CD4-positive, alpha-beta T cell (primary cell): ENCODE data around the gene MKLN1. TPM values are rescaled to one million over a fixed set of nuclear protein-coding genes. Genes with fewer than 3 reads are reported as not detected.

ENCODE experiments used
- ATAC-seq: fragments of 200-7000 bp; cut with Tn5 transposase; one replicate; pipeline ENCODE4 v1.10.0; 2022; ENCODE audit warnings: mild to moderate bottlenecking; ENCODE audit not compliant: poor library complexity
- CTCF ChIA-PET: fragments of 350-600 bp; sonication (Branson Sonifier 250); formaldehyde crosslinking; loops from one replicate; lab custom pipeline; 2021; ENCODE audit warnings: antibody characterized with exemption, inconsistent platforms; lab: Charles Lee
- POLR2A ChIA-PET: fragments of 350-600 bp; sonication (Branson Sonifier 250); formaldehyde crosslinking; loops from one replicate; lab custom pipeline; 2021; ENCODE audit warnings: antibody characterized with exemption, inconsistent platforms; lab: Charles Lee
- DNase-seq, 14 experiments: peaks; one replicate each; pipeline ENCODE4 v3.0.0-alpha.2; 2013 to 2020; ENCODE audit warnings: mixed read lengths in 2 of 14
- H3K27ac ChIP-seq, 2 donors: one replicate each; pipeline versions ENCODE4 v1.5.1 to v1.7.0; 2013; ENCODE audit warnings: low read length in 2 of 2, low read depth in 1 of 2, mild to moderate bottlenecking in 1 of 2
- H3K27me3 ChIP-seq, 2 experiments: 1 replicate in 1 of 2; 2 replicates in 1 of 2; pipeline versions ENCODE4 v1.6.1 to v1.7.0; 2013; ENCODE audit warnings: low read length in 2 of 2, control low read depth in 1 of 2, mild to moderate bottlenecking in 1 of 2, moderate library complexity in 1 of 2; ENCODE audit not compliant: insufficient read depth in 2 of 2, control insufficient read depth in 1 of 2
- H3K36me3 ChIP-seq: one replicate; pipeline ENCODE4 v1.6.1; 2013; ENCODE audit warnings: low read length, control low read depth; ENCODE audit not compliant: insufficient read depth
- H3K4me1 ChIP-seq: one replicate; pipeline ENCODE4 v1.6.1; 2013; ENCODE audit warnings: low read length, control low read depth; ENCODE audit not compliant: insufficient read depth
- H3K4me3 ChIP-seq: one replicate; pipeline ENCODE4 v1.5.1; 2013; ENCODE audit warnings: mild to moderate bottlenecking, low read length, moderate library complexity
- H3K9me3 ChIP-seq, 2 experiments: 1 replicate in 1 of 2; 2 replicates in 1 of 2; pipeline versions ENCODE4 v1.6.1 to v1.7.0; 2013; ENCODE audit warnings: low read length in 2 of 2, mild to moderate bottlenecking in 2 of 2, control low read depth in 1 of 2, moderate library complexity in 1 of 2; ENCODE audit not compliant: control insufficient read depth in 1 of 2, insufficient read depth in 1 of 2
- H3K27ac Mint-ChIP-seq: one replicate; pipeline ENCODE4 v1.8.0; 2020; ENCODE audit warnings: mixed read lengths
- H3K27me3 Mint-ChIP-seq: one replicate; pipeline ENCODE4 v1.8.0; 2021; ENCODE audit warnings: mixed read lengths
- H3K36me3 Mint-ChIP-seq: one replicate; pipeline ENCODE4 v1.8.0; 2021; ENCODE audit warnings: low read depth, mixed read lengths
- H3K4me1 Mint-ChIP-seq: one replicate; pipeline ENCODE4 v1.8.0; 2021; ENCODE audit warnings: low read depth, mixed read lengths
- H3K4me3 Mint-ChIP-seq: one replicate; pipeline ENCODE4 v1.8.0; 2020; ENCODE audit warnings: mild to moderate bottlenecking, mixed read lengths
- H3K9me3 Mint-ChIP-seq: one replicate; pipeline ENCODE4 v1.8.0; 2020; ENCODE audit warnings: mixed read lengths
- intact Hi-C, 2 experiments: fragments of 100-400 bp; cut with DNase I in 1 of 2; cut with micrococcal nuclease in 1 of 2; formaldehyde crosslinking; loops; one replicate each; pipeline versions ENCODE4 v1.15.1 to v1.9.0; 2023 to 2025; cut with DNase I, micrococcal nuclease
- total RNA-seq, 174 experiments: library from RNA in 2 of 174; stranded (reverse) in 2 of 174; gene quantifications; one replicate each; pipeline ENCODE4 v1.2.3 and lab custom pipeline; 2021 to 2026
- TF ChIP-seq, protein P1 (sequence below): fragments of 200-600 bp; IDR thresholded peaks from one replicate; pipeline ENCODE4 v1.8.0; 2022; ENCODE audit warnings: antibody characterized with exemption, mild to moderate bottlenecking

Gene MKLN1
- total RNA-seq, 2 experiments from 2014 or later, result 47.2 to 53.7 TPM

DNA sequence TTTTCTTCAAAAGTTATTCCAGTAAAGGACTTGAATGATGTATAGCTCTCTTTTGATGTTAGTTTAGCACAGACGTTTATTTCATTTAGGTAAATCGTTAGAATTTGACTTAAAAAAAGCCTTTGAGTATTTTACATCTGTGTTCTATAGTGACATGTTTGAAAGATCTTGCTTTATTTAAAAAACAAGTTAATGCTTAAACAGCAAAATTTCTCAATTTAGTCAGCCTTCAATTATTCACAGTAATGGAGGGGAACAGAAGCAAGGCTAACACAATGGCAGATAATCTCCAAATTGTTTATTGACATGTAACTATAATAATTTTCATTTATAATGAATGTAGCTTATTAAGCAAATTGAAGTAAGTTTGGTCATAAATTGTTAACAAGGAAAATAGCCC lies 63.5 kb downstream of the MKLN1 start:
- no peak overlapping the region for H3K27ac Mint-ChIP-seq
- intact Hi-C loops, result no loop called here

DNA sequence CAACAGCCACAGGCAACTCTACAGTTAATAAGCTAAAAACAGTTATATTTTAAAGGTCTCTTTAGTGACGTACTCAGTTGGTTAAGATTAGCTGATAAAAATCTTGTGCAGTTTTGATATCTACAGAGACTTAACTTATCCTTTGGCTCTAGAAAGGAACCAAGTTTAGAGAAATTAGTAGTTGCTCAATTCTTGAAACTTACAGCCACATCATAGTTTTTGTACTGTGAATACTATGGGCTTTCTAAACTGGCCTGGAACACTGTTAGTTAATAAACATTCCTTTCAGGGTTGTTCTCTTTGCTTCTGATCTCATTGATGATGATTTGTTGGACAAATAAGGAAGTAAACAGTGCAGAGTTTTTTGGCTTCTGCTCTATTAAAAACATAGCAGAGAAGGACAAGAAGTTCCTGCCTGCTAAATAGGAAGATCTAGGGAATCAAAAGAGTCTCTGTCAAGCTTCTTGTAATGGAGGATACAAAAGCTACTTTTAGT lies 73.1 kb downstream of the MKLN1 start:
- DNase-seq (no peak), ATAC-seq (no peak)
- Mint-ChIP-seq H3K27ac (no peak overlapping the region), H3K27me3 (no peaks in the 10 kb centered on the region), H3K4me1 (peaks cover 26% of the 10 kb centered on the region), H3K36me3 (peaks cover 67% of the 10 kb centered on the region), H3K4me3 (no peak overlapping the region), H3K9me3 (peaks cover 3% of the 10 kb centered on the region)
- intact Hi-C loops, result loop anchor here in 1 of 2 experiments (5.0 kb wide), 1 partner anchor 43 kb away; no protein-coding TSS in a partner anchor
- POLR2A ChIA-PET, result interaction anchor here (0.9 to 1.4 kb wide), 2 partner anchors 11 to 13 kb away, joined by 3 read pairs; no protein-coding TSS in a partner anchor
- H3K4me3 ChIP-seq, result no peak overlapping the region
- peaks cover 25% of the 10 kb centered on the region for H3K36me3 ChIP-seq
- no peaks in the 10 kb centered on the region for H3K4me1 ChIP-seq
- CTCF ChIA-PET, result no interaction called here
- TF ChIP-seq, protein P1, sequence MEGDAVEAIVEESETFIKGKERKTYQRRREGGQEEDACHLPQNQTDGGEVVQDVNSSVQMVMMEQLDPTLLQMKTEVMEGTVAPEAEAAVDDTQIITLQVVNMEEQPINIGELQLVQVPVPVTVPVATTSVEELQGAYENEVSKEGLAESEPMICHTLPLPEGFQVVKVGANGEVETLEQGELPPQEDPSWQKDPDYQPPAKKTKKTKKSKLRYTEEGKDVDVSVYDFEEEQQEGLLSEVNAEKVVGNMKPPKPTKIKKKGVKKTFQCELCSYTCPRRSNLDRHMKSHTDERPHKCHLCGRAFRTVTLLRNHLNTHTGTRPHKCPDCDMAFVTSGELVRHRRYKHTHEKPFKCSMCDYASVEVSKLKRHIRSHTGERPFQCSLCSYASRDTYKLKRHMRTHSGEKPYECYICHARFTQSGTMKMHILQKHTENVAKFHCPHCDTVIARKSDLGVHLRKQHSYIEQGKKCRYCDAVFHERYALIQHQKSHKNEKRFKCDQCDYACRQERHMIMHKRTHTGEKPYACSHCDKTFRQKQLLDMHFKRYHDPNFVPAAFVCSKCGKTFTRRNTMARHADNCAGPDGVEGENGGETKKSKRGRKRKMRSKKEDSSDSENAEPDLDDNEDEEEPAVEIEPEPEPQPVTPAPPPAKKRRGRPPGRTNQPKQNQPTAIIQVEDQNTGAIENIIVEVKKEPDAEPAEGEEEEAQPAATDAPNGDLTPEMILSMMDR, result no peak
- no peaks in the 10 kb centered on the region for H3K9me3 ChIP-seq
- no peaks in the 10 kb centered on the region for H3K27me3 ChIP-seq
- no peak overlapping the region for H3K27ac ChIP-seq

More for the DNA sequence above, 63.5 kb downstream of the MKLN1 start:
- no peak overlapping the region for H3K27ac ChIP-seq
- ChIA-PET POLR2A (no interaction called here), CTCF (interaction anchor here (1.0 kb wide), 1 partner anchor 322 kb away, joined by 4 read pairs; no protein-coding TSS in a partner anchor)
- no peaks in the 10 kb centered on the region for H3K9me3 Mint-ChIP-seq
- no peaks in the 10 kb centered on the region for H3K27me3 ChIP-seq
- H3K4me1 Mint-ChIP-seq, result peaks cover 21% of the 10 kb centered on the region
- peaks cover 4% of the 10 kb centered on the region for H3K36me3 ChIP-seq
- peaks cover 31% of the 10 kb centered on the region for H3K36me3 Mint-ChIP-seq
- TF ChIP-seq, protein P1, result no peak
- no peak overlapping the region for H3K4me3 Mint-ChIP-seq
- ATAC-seq (no peak), DNase-seq (no peak)
- no peaks in the 10 kb centered on the region for H3K27me3 Mint-ChIP-seq
- no peak overlapping the region for H3K4me3 ChIP-seq
- H3K9me3 ChIP-seq, result no peaks in the 10 kb centered on the region
- no peaks in the 10 kb centered on the region for H3K4me1 ChIP-seq

GRCh38 chr7:131401194-131401593 lies 73.5 kb downstream of the MKLN1 start:
- H3K36me3 Mint-ChIP-seq, result peaks cover 67% of the 10 kb centered on the region
- TF ChIP-seq, protein P1, result no peak
- CTCF ChIA-PET, result no interaction called here
- peaks cover 3% of the 10 kb centered on the region for H3K9me3 Mint-ChIP-seq
- Histone ChIP-seq H3K9me3 (no peaks in the 10 kb centered on the region), H3K27ac (no peak overlapping the region), H3K36me3 (peaks cover 25% of the 10 kb centered on the region), H3K4me1 (no peaks in the 10 kb centered on the region), H3K27me3 (no peaks in the 10 kb centered on the region), H3K4me3 (no peak overlapping the region)
- DNase-seq, result no peak
- ATAC-seq, result no peak
- intact Hi-C loops, result loop anchor here in 1 of 2 experiments (5.0 kb wide), 1 partner anchor 44 kb away; no protein-coding TSS in a partner anchor
- no peaks in the 10 kb centered on the region for H3K27me3 Mint-ChIP-seq
- H3K27ac Mint-ChIP-seq, result no peak overlapping the region
- POLR2A ChIA-PET, result interaction anchor here (0.9 to 1.4 kb wide), 2 partner anchors 11 to 14 kb away, joined by 3 read pairs; no protein-coding TSS in a partner anchor
- peaks cover 26% of the 10 kb centered on the region for H3K4me1 Mint-ChIP-seq
- no peak overlapping the region for H3K4me3 Mint-ChIP-seq
